ENCODE results near the gene TEX29. TPM values are rescaled to one million over a fixed set of nuclear protein-coding genes. Genes with fewer than 3 reads are reported as not detected.

TEX29 gene
- polyA plus RNA-seq, 1 of the 3 experiments (the other 2 are of a cell fraction) = 0.18 TPM

GRCh38 chr13:111284565-111284964 is 35.9 kb upstream of the TEX29 start:
- Histone ChIP-seq H3K79me2 (ENCODE audit: insufficient read depth) (0 out of 2 replicates have a peak, but pooled peaks cover 3% of the 10 kb centered on the region), H3F3A (replicated peaks; ENCODE audit: insufficient read depth) (no peaks in the 10 kb centered on the region), H3K36me3 (replicated peaks in 1 of 2; ENCODE audit: control insufficient read depth in 1 of 2, insufficient read depth in 2 of 2, low read length in 1 of 2) (peaks cover 14 to 79% of the 10 kb centered on the region in 2 experiments), H3K27me3 (ENCODE audit: insufficient read depth) (no peaks in the 10 kb centered on the region), H2AFZ (ENCODE audit: low read depth) (no peak overlapping the region), H3K9ac (no peak overlapping the region), H4K20me1 (ENCODE audit: insufficient read depth) (no peaks in the 10 kb centered on the region), H3K4me1 (ENCODE audit: control insufficient read depth in 1 of 2, insufficient read depth in 2 of 2, low read depth in 1 of 2, low read length in 1 of 2) (peaks cover 7 to 19% of the 10 kb centered on the region in 2 experiments; a peak in 2 of 4 replicates), H3K4me3 (ENCODE audit: low read depth in 2 of 2, low read length in 1 of 2) (no peak overlapping the region), H3K9me2 (no peaks in the 10 kb centered on the region), H3K4me2 (no peak overlapping the region), H3K9me3 (no peaks in the 10 kb centered on the region), H3K27ac (ENCODE audit: low read depth in 2 of 2, low read length in 1 of 2) (no peak overlapping the region; a peak in 1 of 4 replicates)
- TF ChIP-seq TAF1 (IDR thresholded peaks at IDR 0.05; ENCODE audit: borderline replicate concordance, low read depth, low read length) = no peak
- no peak for TF ChIP-seq RXRA (IDR thresholded peaks at IDR 0.05; ENCODE audit: borderline replicate concordance, low read depth)
- TF ChIP-seq RAD21 (IDR thresholded peaks at IDR 0.05; ENCODE audit: low read length) = no peak
- TF ChIP-seq, protein P1, sequence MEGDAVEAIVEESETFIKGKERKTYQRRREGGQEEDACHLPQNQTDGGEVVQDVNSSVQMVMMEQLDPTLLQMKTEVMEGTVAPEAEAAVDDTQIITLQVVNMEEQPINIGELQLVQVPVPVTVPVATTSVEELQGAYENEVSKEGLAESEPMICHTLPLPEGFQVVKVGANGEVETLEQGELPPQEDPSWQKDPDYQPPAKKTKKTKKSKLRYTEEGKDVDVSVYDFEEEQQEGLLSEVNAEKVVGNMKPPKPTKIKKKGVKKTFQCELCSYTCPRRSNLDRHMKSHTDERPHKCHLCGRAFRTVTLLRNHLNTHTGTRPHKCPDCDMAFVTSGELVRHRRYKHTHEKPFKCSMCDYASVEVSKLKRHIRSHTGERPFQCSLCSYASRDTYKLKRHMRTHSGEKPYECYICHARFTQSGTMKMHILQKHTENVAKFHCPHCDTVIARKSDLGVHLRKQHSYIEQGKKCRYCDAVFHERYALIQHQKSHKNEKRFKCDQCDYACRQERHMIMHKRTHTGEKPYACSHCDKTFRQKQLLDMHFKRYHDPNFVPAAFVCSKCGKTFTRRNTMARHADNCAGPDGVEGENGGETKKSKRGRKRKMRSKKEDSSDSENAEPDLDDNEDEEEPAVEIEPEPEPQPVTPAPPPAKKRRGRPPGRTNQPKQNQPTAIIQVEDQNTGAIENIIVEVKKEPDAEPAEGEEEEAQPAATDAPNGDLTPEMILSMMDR (IDR thresholded peaks at IDR 0.05) = no peak
- TF ChIP-seq, protein P2, sequence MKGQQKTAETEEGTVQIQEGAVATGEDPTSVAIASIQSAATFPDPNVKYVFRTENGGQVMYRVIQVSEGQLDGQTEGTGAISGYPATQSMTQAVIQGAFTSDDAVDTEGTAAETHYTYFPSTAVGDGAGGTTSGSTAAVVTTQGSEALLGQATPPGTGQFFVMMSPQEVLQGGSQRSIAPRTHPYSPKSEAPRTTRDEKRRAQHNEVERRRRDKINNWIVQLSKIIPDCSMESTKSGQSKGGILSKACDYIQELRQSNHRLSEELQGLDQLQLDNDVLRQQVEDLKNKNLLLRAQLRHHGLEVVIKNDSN (IDR thresholded peaks at IDR 0.05; ENCODE audit: borderline replicate concordance, low read depth) = no peak
- TF ChIP-seq POLR2AphosphoS5 (IDR thresholded peaks at IDR 0.05; ENCODE audit: low read depth, low read length) = no peak
- no peak for TF ChIP-seq FOXM1 (IDR thresholded peaks at IDR 0.05; ENCODE audit: low read depth)
- TF ChIP-seq PBX3 (IDR thresholded peaks at IDR 0.05) = no peak
- TF ChIP-seq SIN3A (IDR thresholded peaks at IDR 0.05; ENCODE audit: borderline replicate concordance, low read depth, low read length) = no peak
- no peak for TF ChIP-seq TCF12 (IDR thresholded peaks at IDR 0.05)
- no peak for TF ChIP-seq FOSL2 (IDR thresholded peaks at IDR 0.05; ENCODE audit: borderline replicate concordance, low read depth)
- TF ChIP-seq ELF1 (IDR thresholded peaks at IDR 0.05) = no peak
- no peak for TF ChIP-seq NRF1 (IDR thresholded peaks at IDR 0.05; ENCODE audit: low read depth, low read length)
- no peak for TF ChIP-seq NFIC (IDR thresholded peaks at IDR 0.05; ENCODE audit: borderline replicate concordance)
- CTCF ChIA-PET = no interaction called here
- no peak for DNase-seq
- POLR2A ChIA-PET = no interaction called here
- 96% methylated on average over 9 of the region's 14 CpGs for WGBS (ENCODE audit: low lambda C conversion rate)

- Histone ChIP-seq H3K9me2 (no peaks in the 10 kb centered on the region), H3K36me3 (replicated peaks in 1 of 2; ENCODE audit: control insufficient read depth in 1 of 2, insufficient read depth in 2 of 2, low read length in 1 of 2) (peaks cover 9 to 85% of the 10 kb centered on the region in 2 experiments), H3K4me1 (ENCODE audit: control insufficient read depth in 1 of 2, insufficient read depth in 2 of 2, low read depth in 1 of 2, low read length in 1 of 2) (peaks cover 6 to 19% of the 10 kb centered on the region in 2 experiments; a peak in 2 of 4 replicates), H2AFZ (ENCODE audit: low read depth) (no peak overlapping the region), H3K4me2 (no peak overlapping the region), H3K79me2 (ENCODE audit: insufficient read depth) (0 out of 2 replicates have a peak, but pooled peaks cover 3% of the 10 kb centered on the region), H3K27ac (ENCODE audit: low read depth in 2 of 2, low read length in 1 of 2) (no peak overlapping the region), H3K9me3 (no peaks in the 10 kb centered on the region), H3K9ac (no peak overlapping the region), H4K20me1 (ENCODE audit: insufficient read depth) (no peaks in the 10 kb centered on the region), H3K4me3 (ENCODE audit: low read depth in 2 of 2, low read length in 1 of 2) (no peak overlapping the region), H3K27me3 (ENCODE audit: insufficient read depth) (no peaks in the 10 kb centered on the region), H3F3A (replicated peaks; ENCODE audit: insufficient read depth) (no peaks in the 10 kb centered on the region)
- no peak for DNase-seq
- TF ChIP-seq RCOR1 (IDR thresholded peaks at IDR 0.05; ENCODE audit: low read length) (no peak), EP300 (IDR thresholded peaks at IDR 0.05; ENCODE audit: borderline replicate concordance in 1 of 2, low read depth in 1 of 2, low read length in 1 of 2) (no peak), USF2 (IDR thresholded peaks at IDR 0.05; ENCODE audit: borderline replicate concordance, low read depth, low read length) (no peak), MXI1 (IDR thresholded peaks at IDR 0.05; ENCODE audit: low read depth, low read length) (no peak), FOSL2 (IDR thresholded peaks at IDR 0.05; ENCODE audit: borderline replicate concordance, low read depth) (no peak), JUND (IDR thresholded peaks at IDR 0.05) (no peak), MAX (IDR thresholded peaks at IDR 0.05; ENCODE audit: low read depth) (no peak)
- POLR2A ChIA-PET = no interaction called here
- CTCF ChIA-PET = interaction anchor here (0.9 kb wide), 1 partner anchor 63 kb away, joined by 3 read pairs; no protein-coding TSS in a partner anchor
- 89% methylated on average over 12 of the region's 15 CpGs for WGBS (ENCODE audit: low lambda C conversion rate)
These were observed 34.3 kb upstream of the TEX29 start for GRCh38 chr13:111286162-111286561.

All from SK-N-SH (cell line).